ENCODE measurements around the gene PRUNE2. TPM values are rescaled to one million over a fixed set of nuclear protein-coding genes. Genes with fewer than 3 reads are reported as not detected.
"Not testable (repeated sequence)": the region's sequence is repeated elsewhere in the genome, so short reads cannot be mapped to it uniquely, and the experiment has no call there.

The PRUNE2 gene
- total RNA-seq, 1 donor from 2014 or later, result 0.63 TPM

DNA sequence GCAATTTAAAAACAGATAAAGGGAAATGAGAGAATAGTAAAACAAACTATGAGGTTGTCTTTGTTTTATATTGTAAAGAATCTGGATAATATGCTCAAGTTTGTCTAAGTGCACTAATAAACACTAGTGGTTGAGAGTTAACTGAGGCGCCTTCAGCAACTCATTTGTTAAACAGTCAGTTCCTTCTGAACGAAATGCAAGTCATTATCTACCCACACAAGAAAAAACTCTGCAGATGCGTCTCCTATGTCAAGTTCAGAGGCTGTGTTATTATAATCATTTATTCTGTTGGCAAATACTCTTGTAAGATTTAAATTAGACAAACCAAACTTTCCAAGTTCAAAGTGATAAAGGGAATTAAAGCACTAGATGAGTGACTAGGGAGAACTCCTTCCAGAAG is 162.0 kb downstream of the PRUNE2 start:
- DNase-seq (ENCODE audit: low read depth), result no peak
- TF ChIP-seq, protein P1, sequence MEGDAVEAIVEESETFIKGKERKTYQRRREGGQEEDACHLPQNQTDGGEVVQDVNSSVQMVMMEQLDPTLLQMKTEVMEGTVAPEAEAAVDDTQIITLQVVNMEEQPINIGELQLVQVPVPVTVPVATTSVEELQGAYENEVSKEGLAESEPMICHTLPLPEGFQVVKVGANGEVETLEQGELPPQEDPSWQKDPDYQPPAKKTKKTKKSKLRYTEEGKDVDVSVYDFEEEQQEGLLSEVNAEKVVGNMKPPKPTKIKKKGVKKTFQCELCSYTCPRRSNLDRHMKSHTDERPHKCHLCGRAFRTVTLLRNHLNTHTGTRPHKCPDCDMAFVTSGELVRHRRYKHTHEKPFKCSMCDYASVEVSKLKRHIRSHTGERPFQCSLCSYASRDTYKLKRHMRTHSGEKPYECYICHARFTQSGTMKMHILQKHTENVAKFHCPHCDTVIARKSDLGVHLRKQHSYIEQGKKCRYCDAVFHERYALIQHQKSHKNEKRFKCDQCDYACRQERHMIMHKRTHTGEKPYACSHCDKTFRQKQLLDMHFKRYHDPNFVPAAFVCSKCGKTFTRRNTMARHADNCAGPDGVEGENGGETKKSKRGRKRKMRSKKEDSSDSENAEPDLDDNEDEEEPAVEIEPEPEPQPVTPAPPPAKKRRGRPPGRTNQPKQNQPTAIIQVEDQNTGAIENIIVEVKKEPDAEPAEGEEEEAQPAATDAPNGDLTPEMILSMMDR (conservative IDR thresholded peaks at IDR 0.05; ENCODE audit: low read depth, low read length), result no peak
- H3K4me3 ChIP-seq (ENCODE audit: low read depth, low read length), result no peak overlapping the region

DNA sequence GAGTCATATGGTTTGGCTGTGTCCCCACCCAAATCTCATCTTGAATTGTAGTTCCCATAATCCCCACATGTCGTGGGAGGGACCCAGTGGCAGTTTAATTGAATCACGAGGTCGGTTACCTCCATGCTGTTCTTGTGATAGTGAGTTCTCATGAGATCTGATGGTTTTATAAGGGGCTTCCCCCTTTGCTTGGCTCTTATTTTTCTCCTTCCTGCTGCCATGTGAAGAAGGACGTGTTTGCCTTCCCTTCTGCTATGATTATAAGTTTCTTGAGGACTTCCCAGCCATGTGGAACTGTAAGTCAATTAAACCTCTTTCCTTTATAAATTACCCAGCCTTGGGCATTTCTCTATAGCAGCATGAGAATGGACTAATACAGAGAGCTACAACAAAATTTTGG is 163.0 kb downstream of the PRUNE2 start:
- not testable (repeated sequence) for H3K4me3 ChIP-seq (ENCODE audit: low read depth, low read length); DNase-seq (ENCODE audit: low read depth)

DNA sequence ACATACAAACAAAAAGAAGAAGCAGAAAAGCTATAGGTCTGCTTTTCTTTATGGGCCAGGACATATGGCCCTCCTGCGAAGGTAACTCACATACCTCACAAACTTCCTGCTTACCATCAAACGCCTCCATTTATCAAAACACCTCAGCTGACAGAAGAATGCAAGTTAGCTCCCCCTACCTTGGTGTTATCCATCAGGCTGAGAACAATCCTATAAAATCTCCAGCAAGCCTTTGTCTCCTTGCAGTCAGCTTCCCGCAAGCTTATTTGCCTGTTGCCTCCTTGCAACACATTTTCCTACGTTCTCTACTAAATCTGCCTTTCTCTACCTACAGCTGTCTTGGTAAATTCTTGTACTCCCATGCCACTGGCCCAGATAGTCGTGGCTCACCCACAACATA is 164.4 kb downstream of the PRUNE2 start:
- DNase-seq (ENCODE audit: low read depth), result no peak
- no peak overlapping the region for H3K4me3 ChIP-seq (ENCODE audit: low read depth, low read length)
- TF ChIP-seq, protein P1 (conservative IDR thresholded peaks at IDR 0.05; ENCODE audit: low read depth, low read length), result no peak

DNA sequence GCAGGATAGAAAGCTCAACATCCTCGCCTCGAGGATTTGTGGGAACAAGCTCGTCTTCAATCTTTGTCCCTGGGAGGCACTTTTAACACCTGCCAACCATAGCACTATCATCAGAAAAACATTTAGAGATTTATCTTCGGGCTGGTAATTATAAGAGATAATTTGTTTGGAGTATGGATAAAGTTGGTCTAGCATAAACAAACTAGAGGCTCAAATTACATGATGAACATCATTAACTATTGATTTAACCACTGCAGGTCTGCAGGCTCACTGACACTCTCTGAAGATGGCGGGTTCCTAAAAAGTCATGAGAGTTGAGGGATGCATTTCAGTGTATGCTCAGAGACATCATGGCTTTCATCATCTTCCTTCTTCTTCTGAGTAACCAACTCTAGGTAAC is 167.5 kb downstream of the PRUNE2 start:
- DNase-seq (ENCODE audit: low read depth), result no peak
- TF ChIP-seq, protein P1 (conservative IDR thresholded peaks at IDR 0.05; ENCODE audit: low read depth, low read length), result no peak
- no peak overlapping the region for H3K4me3 ChIP-seq (ENCODE audit: low read depth, low read length)

DNA sequence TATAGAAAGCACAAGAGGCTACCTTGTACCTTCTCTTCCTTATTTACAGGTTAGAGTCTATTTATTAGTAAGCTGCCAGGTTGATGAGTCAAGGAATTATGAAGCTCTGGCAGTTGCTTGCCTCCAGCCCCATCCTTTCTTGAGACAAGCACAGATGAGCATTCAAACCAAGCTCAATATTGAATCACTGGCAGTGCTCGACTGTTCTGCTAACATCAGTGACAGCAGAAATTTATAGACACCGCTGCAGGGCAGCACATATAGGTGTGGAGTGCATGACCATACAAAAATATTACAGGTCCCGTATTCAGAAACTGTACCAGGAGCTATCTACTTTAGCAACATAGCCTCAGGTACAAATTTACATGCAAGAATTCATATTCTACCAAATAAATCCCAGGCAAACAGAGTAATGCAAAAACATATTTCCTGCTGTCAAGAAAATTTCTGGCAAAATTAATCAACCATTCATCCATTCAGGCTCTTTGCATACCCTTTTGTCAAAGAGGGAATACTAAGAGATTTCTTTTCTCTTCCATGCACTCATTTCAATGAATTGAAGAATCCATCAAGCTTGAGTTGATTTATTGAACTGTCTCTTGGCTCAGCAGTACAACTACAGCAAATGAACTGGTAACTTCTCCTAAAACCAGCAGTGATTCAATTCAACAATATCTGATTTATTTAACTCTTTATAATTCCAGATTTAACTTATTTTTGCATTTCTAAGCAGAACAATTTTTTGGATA is 168.6 kb downstream of the PRUNE2 start:
- DNase-seq (ENCODE audit: low read depth), result no peak
- H3K4me3 ChIP-seq (ENCODE audit: low read depth, low read length), result no peak overlapping the region
- TF ChIP-seq, protein P1 (conservative IDR thresholded peaks at IDR 0.05; ENCODE audit: low read depth, low read length), result no peak

DNA sequence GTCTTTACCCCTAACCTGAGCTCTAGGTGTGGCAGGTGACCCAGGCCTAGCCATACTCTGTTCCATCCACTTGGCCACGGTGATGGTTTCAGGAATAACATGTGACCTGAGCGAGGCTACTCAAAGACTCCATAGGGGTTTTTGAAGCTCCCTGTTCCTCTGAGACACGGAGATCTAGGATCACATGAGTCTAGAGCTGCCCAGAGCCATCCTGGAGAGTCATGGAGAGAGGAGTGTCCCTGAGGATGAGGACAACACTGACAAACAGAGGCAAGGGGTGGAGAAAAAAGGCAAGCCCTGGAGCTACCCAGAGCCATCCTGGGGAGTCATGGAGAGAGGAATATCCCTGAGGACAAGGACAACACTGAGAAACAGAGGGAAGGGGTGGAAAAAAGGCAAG is 171.2 kb downstream of the PRUNE2 start:
- no peak for DNase-seq (ENCODE audit: low read depth)
- TF ChIP-seq, protein P1 (conservative IDR thresholded peaks at IDR 0.05; ENCODE audit: low read depth, low read length), result no peak
- no peak overlapping the region for H3K4me3 ChIP-seq (ENCODE audit: low read depth, low read length)

DNA sequence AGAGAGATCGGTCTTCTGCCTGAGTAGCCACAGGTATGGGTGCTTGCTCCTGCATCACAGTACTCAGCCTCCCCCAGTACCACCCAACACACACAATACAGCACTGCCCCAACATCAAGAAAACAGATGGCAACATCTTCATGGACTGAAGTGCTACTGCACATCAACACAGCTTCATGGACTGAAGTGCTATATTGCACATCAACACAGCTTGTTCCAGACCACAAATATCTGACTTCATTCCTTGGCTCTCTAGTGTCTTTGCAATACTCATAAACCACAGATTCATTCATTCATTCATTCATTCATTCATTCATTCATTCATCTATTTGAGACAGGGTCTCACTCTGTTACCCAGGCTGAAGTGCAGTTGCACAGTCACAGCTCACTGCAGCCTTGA is 172.8 kb downstream of the PRUNE2 start:
- H3K4me3 ChIP-seq (ENCODE audit: low read depth, low read length), result no peak overlapping the region
- DNase-seq (ENCODE audit: low read depth), result no peak
- TF ChIP-seq, protein P1 (conservative IDR thresholded peaks at IDR 0.05; ENCODE audit: low read depth, low read length), result no peak

Data from epithelial cell of proximal tubule (primary cell).